ENCODE measurements around the gene TRABD2B.

Gene TRABD2B

GRCh38 chr1:48039088-48040054 lies 42.2 kb upstream of the TRABD2B start:
- ATAC-seq (ENCODE audit: low read depth): no peak

GRCh38 chr1:48038270-48038767 lies 41.1 kb upstream of the TRABD2B start:
- H3K9me3 ChIP-seq (ENCODE audit: severe bottlenecking): no peaks in the 10 kb centered on the region
- ATAC-seq (ENCODE audit: low read depth): no peak
- no peak for TF ChIP-seq CTCF (IDR thresholded peaks at IDR 0.05; ENCODE audit: poor library complexity, severe bottlenecking)
- no peaks in the 10 kb centered on the region for H3K4me1 ChIP-seq (ENCODE audit: insufficient read depth, poor library complexity, severe bottlenecking)
- no peaks in the 10 kb centered on the region for H3K36me3 ChIP-seq (ENCODE audit: low read depth)
- no peak for DNase-seq (ENCODE audit: low spot score)
- no peaks in the 10 kb centered on the region for H3K27me3 ChIP-seq (ENCODE audit: insufficient read depth, poor library complexity, severe bottlenecking)
- H3K4me3 ChIP-seq (ENCODE audit: severe bottlenecking): no peak overlapping the region
- H3K27ac ChIP-seq (ENCODE audit: poor library complexity, severe bottlenecking): no peak overlapping the region

More at GRCh38 chr1:48039088-48040054, 42.2 kb upstream of the TRABD2B start:
- Histone ChIP-seq H3K9me3 (ENCODE audit: severe bottlenecking) (no peaks in the 10 kb centered on the region), H3K36me3 (ENCODE audit: low read depth) (no peaks in the 10 kb centered on the region), H3K4me1 (ENCODE audit: insufficient read depth, poor library complexity, severe bottlenecking) (no peaks in the 10 kb centered on the region), H3K4me3 (ENCODE audit: severe bottlenecking) (no peak overlapping the region), H3K27ac (ENCODE audit: poor library complexity, severe bottlenecking) (no peak overlapping the region), H3K27me3 (ENCODE audit: insufficient read depth, poor library complexity, severe bottlenecking) (no peaks in the 10 kb centered on the region)
- no peak for DNase-seq (ENCODE audit: low spot score)
- TF ChIP-seq CTCF (IDR thresholded peaks at IDR 0.05; ENCODE audit: poor library complexity, severe bottlenecking): no peak

DNA sequence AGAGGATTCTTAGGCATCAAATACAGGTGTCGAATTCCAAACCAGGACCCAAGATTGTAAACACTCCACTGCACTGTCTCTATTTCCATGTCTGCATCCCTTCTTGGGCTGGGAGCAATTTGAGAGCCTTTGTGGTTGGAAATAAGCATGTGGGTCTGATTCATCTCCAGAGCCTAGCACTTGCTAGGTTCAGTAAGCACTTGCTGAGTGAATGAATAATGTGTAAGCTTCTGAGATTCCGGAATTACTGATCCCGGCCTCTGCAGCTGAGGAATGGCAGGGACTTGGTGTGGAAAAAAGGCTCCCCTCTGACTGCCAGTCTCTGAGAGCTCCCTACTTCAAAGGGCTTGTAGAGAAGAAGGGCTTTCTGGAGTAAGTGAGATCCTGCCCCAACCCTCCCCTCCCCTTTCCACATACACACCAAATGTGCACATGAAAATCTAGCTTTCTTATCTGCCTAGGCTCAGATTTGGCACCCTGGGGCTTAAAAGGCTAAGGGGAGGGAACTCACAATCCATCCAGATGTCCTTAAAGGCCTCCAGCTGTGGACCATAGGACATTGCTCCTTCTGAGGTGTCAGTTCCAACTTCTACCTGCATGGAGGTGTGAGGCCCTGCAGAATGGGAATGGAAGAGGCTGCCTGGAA lies 39.6 kb upstream of the TRABD2B start:
- Histone ChIP-seq H3K9me3 (ENCODE audit: severe bottlenecking) (no peaks in the 10 kb centered on the region), H3K27ac (ENCODE audit: poor library complexity, severe bottlenecking) (no peak overlapping the region), H3K36me3 (ENCODE audit: low read depth) (no peaks in the 10 kb centered on the region), H3K27me3 (ENCODE audit: insufficient read depth, poor library complexity, severe bottlenecking) (no peaks in the 10 kb centered on the region), H3K4me3 (ENCODE audit: severe bottlenecking) (no peak overlapping the region), H3K4me1 (ENCODE audit: insufficient read depth, poor library complexity, severe bottlenecking) (no peaks in the 10 kb centered on the region)
- TF ChIP-seq CTCF (IDR thresholded peaks at IDR 0.05; ENCODE audit: poor library complexity, severe bottlenecking): no peak
- DNase-seq (ENCODE audit: low spot score): no peak
- ATAC-seq (ENCODE audit: low read depth): no peak; the same call in 2 of the 3 replicates

DNA sequence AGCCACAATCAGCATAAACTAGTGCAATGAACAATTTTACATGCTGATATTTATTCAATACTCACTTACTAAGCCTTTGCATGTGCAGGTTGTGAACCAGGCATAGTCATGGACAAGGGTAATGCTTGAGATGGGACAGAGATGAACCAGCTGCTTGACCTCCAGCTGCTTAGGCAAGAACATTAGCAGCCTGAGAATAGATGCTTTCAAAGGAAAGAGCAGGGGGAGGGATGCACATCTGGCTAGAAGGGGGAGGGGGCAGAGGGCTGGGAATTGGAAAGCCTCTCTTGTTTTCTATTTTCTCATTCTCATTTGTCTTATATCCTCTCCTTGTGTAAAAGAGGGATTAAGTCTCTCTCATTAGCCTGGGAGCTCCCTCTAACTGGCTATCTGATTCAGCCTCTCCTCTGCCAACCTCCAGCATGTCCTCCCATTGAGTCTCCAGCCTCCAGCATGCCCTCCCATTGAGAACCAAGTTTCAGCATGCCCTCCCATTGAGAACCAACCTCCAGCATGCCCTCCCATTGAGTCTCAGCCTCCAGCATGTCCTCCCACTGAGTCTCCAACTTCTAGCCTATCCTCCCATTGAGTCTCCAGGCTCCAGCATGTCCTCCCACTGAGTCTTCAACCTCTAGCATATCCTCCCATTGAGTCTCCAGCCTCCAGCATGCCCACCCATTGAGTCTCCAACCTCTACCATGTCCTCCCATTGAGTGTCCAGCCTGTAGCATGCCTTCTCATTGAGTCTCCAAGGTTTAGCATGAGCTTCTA lies 38.4 kb upstream of the TRABD2B start:
- ATAC-seq (ENCODE audit: low read depth) (no peak), DNase-seq (ENCODE audit: low spot score) (no peak)
- Histone ChIP-seq H3K9me3 (ENCODE audit: severe bottlenecking) (no peaks in the 10 kb centered on the region), H3K27me3 (ENCODE audit: insufficient read depth, poor library complexity, severe bottlenecking) (no peaks in the 10 kb centered on the region), H3K27ac (ENCODE audit: poor library complexity, severe bottlenecking) (no peak overlapping the region), H3K36me3 (ENCODE audit: low read depth) (no peaks in the 10 kb centered on the region), H3K4me3 (ENCODE audit: severe bottlenecking) (no peak overlapping the region), H3K4me1 (ENCODE audit: insufficient read depth, poor library complexity, severe bottlenecking) (no peaks in the 10 kb centered on the region)
- TF ChIP-seq CTCF (IDR thresholded peaks at IDR 0.05; ENCODE audit: poor library complexity, severe bottlenecking): no peak

Data from RWPE2 (cell line).